ENCODE results near the gene CISH.

The CISH gene

GRCh38 chr3:50580683-50581458 is 30.7 kb downstream of the CISH start:
- H3K4me3 ChIP-seq (ENCODE audit: low read length): no peak overlapping the region
- no peak for DNase-seq (ENCODE audit: low read depth, low spot score)

GRCh38 chr3:50577348-50577747 is 34.2 kb downstream of the CISH start:
- DNase-seq (ENCODE audit: low read depth, low spot score): no peak
- H3K4me3 ChIP-seq (ENCODE audit: low read length): no peak overlapping the region

GRCh38 chr3:50575372-50575771 is 36.2 kb downstream of the CISH start:
- H3K4me3 ChIP-seq (ENCODE audit: low read length): no peak overlapping the region
- DNase-seq (ENCODE audit: low read depth, low spot score): no peak

- H3K4me3 ChIP-seq (ENCODE audit: low read length): no peak overlapping the region
- DNase-seq (ENCODE audit: low read depth, low spot score): no peak
Measured at GRCh38 chr3:50574444-50574831, 37.1 kb downstream of the CISH start.

GRCh38 chr3:50573566-50574443 is 37.8 kb downstream of the CISH start:
- no peak overlapping the region for H3K4me3 ChIP-seq (ENCODE audit: low read length)
- DNase-seq (ENCODE audit: low read depth, low spot score): peak; percentile 20

GRCh38 chr3:50572801-50573371 is 38.7 kb downstream of the CISH start:
- no peak for DNase-seq (ENCODE audit: low read depth, low spot score)
- H3K4me3 ChIP-seq (ENCODE audit: low read length): no peak overlapping the region

GRCh38 chr3:50572158-50572557 is 39.4 kb downstream of the CISH start:
- H3K4me3 ChIP-seq (ENCODE audit: low read length): no peak overlapping the region
- DNase-seq (ENCODE audit: low read depth, low spot score): peak; percentile 54

- H3K4me3 ChIP-seq (ENCODE audit: low read length): no peak overlapping the region
- DNase-seq (ENCODE audit: low read depth, low spot score): no peak
Measured at GRCh38 chr3:50571486-50571885, 40.1 kb downstream of the CISH start.

- DNase-seq (ENCODE audit: low read depth, low spot score): no peak
- H3K4me3 ChIP-seq (ENCODE audit: low read length): peak overlapping the region; percentile 66
Measured at GRCh38 chr3:50570508-50571279, 40.9 kb downstream of the CISH start.

- peak; percentile 86 for DNase-seq (ENCODE audit: low read depth, low spot score)
- peak within 1 kb of the TSS; percentile 66 for H3K4me3 ChIP-seq (ENCODE audit: low read length)
Measured at GRCh38 chr3:50568947-50569749, 42.4 kb downstream of the CISH start, which contains the start of gene HEMK1. Gene HEMK1, plus strand, starts transcription at chr3:50569522. Its CDS starts 1,583 bp downstream, at chr3:50571105.

GRCh38 chr3:50567386-50568167 is 44.0 kb downstream of the CISH start, which contains the start of gene C3orf18:
Gene C3orf18, minus strand, starts transcription at chr3:50567747. Its CDS starts 2,048 bp downstream, at chr3:50565699.
- DNase-seq (ENCODE audit: low read depth, low spot score): peak; percentile 85
- peak within 1 kb of the TSS; percentile 66 for H3K4me3 ChIP-seq (ENCODE audit: low read length)

- DNase-seq (ENCODE audit: low read depth, low spot score): no peak
- H3K4me3 ChIP-seq (ENCODE audit: low read length): peak overlapping the region; percentile 52
Measured at GRCh38 chr3:50567011-50567385, 44.6 kb downstream of the CISH start.

- H3K4me3 ChIP-seq (ENCODE audit: low read length): no peak overlapping the region
- no peak for DNase-seq (ENCODE audit: low read depth, low spot score)
Measured at GRCh38 chr3:50564321-50564720, 47.3 kb downstream of the CISH start.

GRCh38 chr3:50563867-50564266 is 47.7 kb downstream of the CISH start:
- DNase-seq (ENCODE audit: low read depth, low spot score): no peak
- no peak overlapping the region for H3K4me3 ChIP-seq (ENCODE audit: low read length)

- no peak for DNase-seq (ENCODE audit: low read depth, low spot score)
- H3K4me3 ChIP-seq (ENCODE audit: low read length): no peak overlapping the region
Measured at GRCh38 chr3:50562861-50563260, 48.7 kb downstream of the CISH start.

- no peak overlapping the region for H3K4me3 ChIP-seq (ENCODE audit: low read length)
- DNase-seq (ENCODE audit: low read depth, low spot score): no peak
Measured at GRCh38 chr3:50559702-50560101, 51.9 kb downstream of the CISH start.

- DNase-seq (ENCODE audit: low read depth, low spot score): no peak
- no peak overlapping the region for H3K4me3 ChIP-seq (ENCODE audit: low read length)
Measured at GRCh38 chr3:50557915-50558314, 53.7 kb downstream of the CISH start.

GRCh38 chr3:50557106-50557505 is 54.5 kb downstream of the CISH start:
- no peak for DNase-seq (ENCODE audit: low read depth, low spot score)
- H3K4me3 ChIP-seq (ENCODE audit: low read length): no peak overlapping the region
